ENCODE measurements around the gene AP4E1. TPM values are rescaled to one million over a fixed set of nuclear protein-coding genes. Genes with fewer than 3 reads are reported as not detected.

Gene AP4E1
- total RNA-seq, 3 donors from 2014 or later (not counting 1 experiment from before 2014, with no cell fraction given): 13.1 to 14.5 (median 14.1) TPM

- DNase-seq (peak; percentile 50 to 88), ATAC-seq (peak; percentile 49 to 65 (median 59))
- intact Hi-C loops (cut with micrococcal nuclease): loop anchor here (1.0 to 10.0 kb wide), 3 partner anchors 72 to 202 kb away; no protein-coding TSS in a partner anchor
- H3K4me3 Mint-ChIP-seq: peak overlapping the region; percentile 82
- peak overlapping the region; percentile 56 to 79 for H3K27ac Mint-ChIP-seq
- no peaks in the 10 kb centered on the region for H3K9me3 Mint-ChIP-seq
- Histone ChIP-seq H3K4me3 (ENCODE audit: low read length) (peak overlapping the region; percentile 30), H3K4me1 (ENCODE audit: control insufficient read depth, insufficient read depth, low read length) (peaks cover 16% of the 10 kb centered on the region), H3K27me3 (ENCODE audit: control insufficient read depth, insufficient read depth, low read length) (no peaks in the 10 kb centered on the region), H3K9me3 (ENCODE audit: control insufficient read depth, insufficient read depth, low read length) (no peaks in the 10 kb centered on the region), H3K36me3 (ENCODE audit: control insufficient read depth, insufficient read depth, low read length) (no peaks in the 10 kb centered on the region), H3K27ac (ENCODE audit: low read length) (no peak overlapping the region)
- H3K36me3 Mint-ChIP-seq: no peaks in the 10 kb centered on the region
- TF ChIP-seq CTCF (IDR thresholded peaks at IDR 0.05): peak; percentile 99
- H3K27me3 Mint-ChIP-seq (ENCODE audit: low read depth in 2 of 2): peaks cover 7 to 8% of the 10 kb centered on the region in 2 donors
- H3K4me1 Mint-ChIP-seq: peaks cover 24 to 38% of the 10 kb centered on the region in 2 donors
- WGBS (ENCODE audit: insufficient coverage): 3% methylated on average over 8 of the region's 8 CpGs
Measured at GRCh38 chr15:50876989-50877360, 31.5 kb upstream of the AP4E1 start.

- no peak for TF ChIP-seq CTCF (IDR thresholded peaks at IDR 0.05)
- Histone ChIP-seq H3K36me3 (ENCODE audit: control insufficient read depth, insufficient read depth, low read length) (no peaks in the 10 kb centered on the region), H3K4me1 (ENCODE audit: control insufficient read depth, insufficient read depth, low read length) (peaks cover 18% of the 10 kb centered on the region), H3K27me3 (ENCODE audit: control insufficient read depth, insufficient read depth, low read length) (no peaks in the 10 kb centered on the region), H3K9me3 (ENCODE audit: control insufficient read depth, insufficient read depth, low read length) (no peaks in the 10 kb centered on the region), H3K27ac (ENCODE audit: low read length) (peak overlapping the region; percentile 25), H3K4me3 (ENCODE audit: low read length) (no peak overlapping the region)
- H3K9me3 Mint-ChIP-seq: no peaks in the 10 kb centered on the region
- no peaks in the 10 kb centered on the region for H3K27me3 Mint-ChIP-seq (ENCODE audit: low read depth in 2 of 2)
- no peak overlapping the region for H3K4me3 Mint-ChIP-seq
- intact Hi-C loops (cut with micrococcal nuclease): loop anchor here (10.0 kb wide), 1 partner anchor 74 kb away; no protein-coding TSS in a partner anchor
- ATAC-seq (peak; percentile 59 to 73 (median 61)), DNase-seq (peak in 1 of 2 donors; percentile 33)
- WGBS (ENCODE audit: insufficient coverage): 48% methylated on average over 4 of the region's 4 CpGs
- peaks cover 18 to 32% of the 10 kb centered on the region in 2 donors for H3K4me1 Mint-ChIP-seq
- no peaks in the 10 kb centered on the region for H3K36me3 Mint-ChIP-seq
- H3K27ac Mint-ChIP-seq: peak overlapping the region; percentile 35 to 70
Measured at GRCh38 chr15:50879016-50879617, 29.4 kb upstream of the AP4E1 start.

- H3K27ac ChIP-seq (ENCODE audit: low read length): peak overlapping the region; percentile 76
- DNase-seq: no peak
Measured at GRCh38 chr15:50880206-50880605, 28.3 kb upstream of the AP4E1 start.

More at GRCh38 chr15:50880206-50880605, 28.3 kb upstream of the AP4E1 start:
- Mint-ChIP-seq H3K27me3 (ENCODE audit: low read depth in 2 of 2) (no peaks in the 10 kb centered on the region), H3K4me3 (no peak overlapping the region), H3K36me3 (no peaks in the 10 kb centered on the region), H3K4me1 (peaks cover 17 to 29% of the 10 kb centered on the region in 2 donors), H3K27ac (peak overlapping the region; percentile 37 to 90), H3K9me3 (no peaks in the 10 kb centered on the region)
- Histone ChIP-seq H3K9me3 (ENCODE audit: control insufficient read depth, insufficient read depth, low read length) (no peaks in the 10 kb centered on the region), H3K4me1 (ENCODE audit: control insufficient read depth, insufficient read depth, low read length) (peaks cover 19% of the 10 kb centered on the region), H3K4me3 (ENCODE audit: low read length) (no peak overlapping the region), H3K27me3 (ENCODE audit: control insufficient read depth, insufficient read depth, low read length) (no peaks in the 10 kb centered on the region), H3K36me3 (ENCODE audit: control insufficient read depth, insufficient read depth, low read length) (no peaks in the 10 kb centered on the region)
- WGBS (ENCODE audit: insufficient coverage): 94% methylated on average over 2 of the region's 2 CpGs
- ATAC-seq: peak in 1 of 3 donors; percentile 7
- TF ChIP-seq CTCF (IDR thresholded peaks at IDR 0.05): no peak
- intact Hi-C loops (cut with micrococcal nuclease): no loop called here
